ENCODE results near the gene SEC61A2. TPM values are rescaled to one million over a fixed set of nuclear protein-coding genes. Genes with fewer than 3 reads are reported as not detected.

The SEC61A2 gene
- total and polyA plus RNA-seq, 2 of the 4 experiments (the other 2 are of a cell fraction): 6.8 to 10.3 TPM

- Histone ChIP-seq H4K20me1 (ENCODE audit: insufficient read depth, low read length) (peaks cover 13% of the 10 kb centered on the region; the same call in 1 of the 2 replicates), H2BK15ac (ENCODE audit: low read depth, low read length) (no peak overlapping the region), H3K4me2 (ENCODE audit: low read depth, low read length) (no peak overlapping the region), H3K36me3 (ENCODE audit: control insufficient read depth, insufficient read depth, low read length) (peaks cover 30% of the 10 kb centered on the region), H3K27ac (ENCODE audit: insufficient read depth, low read length) (no peak overlapping the region), H2AFZ (replicated peaks; ENCODE audit: low read length, poor library complexity) (no peak overlapping the region), H3K56ac (ENCODE audit: extremely low read depth, insufficient read depth, low read length) (no peak overlapping the region), H3K9ac (ENCODE audit: low read depth, low read length) (no peak overlapping the region), H3K9me1 (ENCODE audit: insufficient read depth, low read length) (peaks cover 5% of the 10 kb centered on the region), H3K14ac (replicated peaks; ENCODE audit: low read depth, low read length) (no peak overlapping the region), H3K18ac (ENCODE audit: low read depth, low read length) (no peak overlapping the region), H3K9me3 (ENCODE audit: control insufficient read depth, insufficient read depth, low read length) (no peaks in the 10 kb centered on the region), H4K5ac (ENCODE audit: low read depth, low read length) (no peak overlapping the region), H3K4me1 (ENCODE audit: control insufficient read depth, insufficient read depth, low read length) (no peaks in the 10 kb centered on the region), H2BK120ac (ENCODE audit: low read depth, low read length) (no peak overlapping the region), H3K4ac (ENCODE audit: low read depth, low read length) (no peak overlapping the region), H3K79me1 (ENCODE audit: low read depth in 1 of 2, low read length in 2 of 2) (peaks cover 26 to 50% of the 10 kb centered on the region in 2 experiments), H2BK20ac (ENCODE audit: low read depth, low read length) (no peak overlapping the region), H4K8ac (ENCODE audit: low read depth in 2 of 2, low read length in 2 of 2) (no peak overlapping the region), H2AK9ac (replicated peaks; ENCODE audit: low read depth, low read length, poor library complexity) (no peak overlapping the region), H3K23ac (ENCODE audit: low read depth, low read length) (no peak overlapping the region), H2BK5ac (ENCODE audit: low read depth, low read length, poor library complexity, severe bottlenecking) (no peak overlapping the region), H4K91ac (ENCODE audit: insufficient read depth, low read depth, low read length) (no peak overlapping the region), H3K27me3 (ENCODE audit: control insufficient read depth, insufficient read depth, low read length) (no peaks in the 10 kb centered on the region), H2AK5ac (ENCODE audit: low read depth, low read length) (no peak overlapping the region), H3K4me3 (ENCODE audit: insufficient read depth, low read depth, low read length) (no peak overlapping the region)
- intact Hi-C loops (cut with micrococcal nuclease) (no loop called here), dilution Hi-C loops (cut with HindIII; ENCODE audit: low sequenced_read_pairs, unreplicated experiment) (no loop called here), in situ Hi-C loops (cut with MboI; ENCODE audit: low sequenced_read_pairs) (no loop called here)
- ATAC-seq (ENCODE audit: low read depth): no peak
- no TSS peak for BruUV-seq (replicated peaks)
- TF ChIP-seq CEBPB (IDR thresholded peaks at IDR 0.05; ENCODE audit: low read depth, low read length): peak; percentile 74
- TF ChIP-seq MAFK (IDR thresholded peaks at IDR 0.05; ENCODE audit: low read depth, low read length): no peak
- 100% methylated on average over 3 of the region's 5 CpGs; no CpG with 5 or more reads in 1 of the 2 experiments for WGBS, 2 experiments (ENCODE audit: extremely low coverage in 2 of 2, insufficient read length in 1 of 2)
- ChIA-PET POLR2A (ENCODE audit: unreplicated experiment) (no interaction called here), CTCF (interaction anchor here (1.0 to 1.2 kb wide), 2 partner anchors 14 to 899 kb away, joined by 3 read pairs; partner anchors contain the start of gene OPTN)
- no peak for DNase-seq
Observed at GRCh38 chr10:12200850-12201249, 71.4 kb downstream of the SEC61A2 start.
